NCI-H226 (cell line): ENCODE results near the gene SLC12A7.
"Not testable (repeated sequence)": the region's sequence is repeated elsewhere in the genome, so short reads cannot be mapped to it uniquely, and the experiment has no call there.

ENCODE experiments used
- DNase-seq: peaks from one replicate; pipeline ENCODE4 v3.0.0-alpha.2; 2015

SLC12A7 gene

DNA sequence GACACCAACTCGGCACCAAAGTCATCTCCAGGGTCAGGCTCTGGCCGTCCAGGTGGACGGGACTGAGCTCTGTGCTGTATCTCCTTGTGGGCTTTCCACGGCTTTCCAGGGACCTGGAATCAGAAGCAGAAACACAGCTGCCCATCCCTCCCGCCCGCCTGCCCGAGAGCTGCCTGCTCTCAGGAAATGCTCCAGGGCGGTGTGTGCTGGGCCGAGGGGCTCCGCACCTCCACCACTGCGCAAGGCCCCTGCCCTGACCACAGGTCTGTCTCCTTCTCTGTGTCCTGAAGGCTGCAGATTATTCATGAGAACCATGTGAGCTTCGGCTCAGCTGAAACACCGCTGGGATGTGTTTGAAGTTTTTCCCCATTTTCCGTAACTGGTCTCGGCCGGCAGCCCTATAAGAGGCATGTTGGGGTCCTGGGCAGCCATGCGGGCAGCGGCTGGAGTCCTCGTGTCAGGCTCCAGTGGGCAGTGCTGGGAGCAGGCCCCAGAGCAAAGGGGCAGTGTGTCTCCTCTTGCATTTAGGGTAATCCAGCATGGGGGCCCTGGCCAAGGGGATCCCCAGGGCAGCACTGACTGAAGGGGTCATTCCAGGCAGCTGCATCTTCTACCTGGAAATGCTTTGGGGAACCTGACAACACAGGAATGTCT lies 80.4 kb downstream of the SLC12A7 start:
- no peak for DNase-seq

DNA sequence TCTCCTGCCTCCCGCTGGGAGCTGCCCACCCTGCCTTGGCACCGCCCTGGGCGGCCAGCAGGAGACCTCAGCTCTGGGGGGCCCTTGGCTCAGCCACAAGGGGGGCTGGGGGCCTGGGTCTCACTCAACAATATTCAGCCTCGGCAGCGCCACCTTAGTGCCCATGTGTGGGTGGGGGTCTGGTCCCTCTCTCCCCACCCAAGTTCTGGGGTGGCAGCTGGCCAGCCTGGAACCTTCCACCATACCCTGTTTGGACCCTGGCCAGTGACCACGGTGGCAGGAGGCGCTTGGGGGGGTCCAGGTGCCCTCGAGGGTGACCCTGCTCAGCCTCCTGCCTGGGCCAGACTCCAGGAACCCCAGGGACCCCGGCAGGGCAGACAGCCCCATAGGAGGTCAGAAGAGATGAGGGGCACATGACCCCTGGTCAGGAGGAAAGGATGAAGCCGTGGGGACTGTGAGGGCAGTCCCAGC lies 81.0 kb downstream of the SLC12A7 start:
- no peak for DNase-seq

DNA sequence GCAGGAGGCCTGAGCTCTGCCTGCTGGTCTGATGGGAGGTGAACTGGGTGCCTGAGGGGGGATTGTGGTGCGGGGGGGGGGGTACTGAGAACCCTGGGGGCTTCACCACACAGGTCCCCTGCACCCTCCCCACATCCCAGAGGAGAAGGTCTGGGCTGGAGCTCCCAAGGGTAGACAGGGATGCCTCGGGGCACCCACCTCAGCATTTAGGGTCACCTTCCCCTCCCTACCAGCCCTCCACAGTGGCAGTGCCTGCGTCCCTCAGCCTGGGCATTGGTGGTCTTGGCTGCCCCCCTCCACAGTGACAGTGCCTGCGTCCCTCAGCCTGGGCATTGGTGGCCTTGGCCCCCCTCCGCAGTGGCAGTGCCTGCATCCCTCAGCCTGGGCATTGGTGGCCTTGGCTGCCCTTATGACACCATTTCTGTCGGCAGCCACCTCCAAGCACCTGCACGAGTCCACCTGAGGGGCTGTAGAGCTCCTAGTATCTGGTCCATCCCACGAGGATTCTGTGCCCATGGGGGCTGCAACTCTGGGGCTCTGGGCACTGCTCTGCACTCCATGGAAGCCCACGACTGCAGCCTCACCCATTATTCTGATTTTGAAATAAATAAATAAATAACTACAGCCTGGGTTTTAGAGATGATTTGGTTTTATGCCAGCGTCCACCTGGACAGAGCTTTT lies 81.8 kb downstream of the SLC12A7 start:
- no peak for DNase-seq

GRCh38 chr5:1029282-1029944 lies 82.5 kb downstream of the SLC12A7 start:
- DNase-seq, result no peak

DNA sequence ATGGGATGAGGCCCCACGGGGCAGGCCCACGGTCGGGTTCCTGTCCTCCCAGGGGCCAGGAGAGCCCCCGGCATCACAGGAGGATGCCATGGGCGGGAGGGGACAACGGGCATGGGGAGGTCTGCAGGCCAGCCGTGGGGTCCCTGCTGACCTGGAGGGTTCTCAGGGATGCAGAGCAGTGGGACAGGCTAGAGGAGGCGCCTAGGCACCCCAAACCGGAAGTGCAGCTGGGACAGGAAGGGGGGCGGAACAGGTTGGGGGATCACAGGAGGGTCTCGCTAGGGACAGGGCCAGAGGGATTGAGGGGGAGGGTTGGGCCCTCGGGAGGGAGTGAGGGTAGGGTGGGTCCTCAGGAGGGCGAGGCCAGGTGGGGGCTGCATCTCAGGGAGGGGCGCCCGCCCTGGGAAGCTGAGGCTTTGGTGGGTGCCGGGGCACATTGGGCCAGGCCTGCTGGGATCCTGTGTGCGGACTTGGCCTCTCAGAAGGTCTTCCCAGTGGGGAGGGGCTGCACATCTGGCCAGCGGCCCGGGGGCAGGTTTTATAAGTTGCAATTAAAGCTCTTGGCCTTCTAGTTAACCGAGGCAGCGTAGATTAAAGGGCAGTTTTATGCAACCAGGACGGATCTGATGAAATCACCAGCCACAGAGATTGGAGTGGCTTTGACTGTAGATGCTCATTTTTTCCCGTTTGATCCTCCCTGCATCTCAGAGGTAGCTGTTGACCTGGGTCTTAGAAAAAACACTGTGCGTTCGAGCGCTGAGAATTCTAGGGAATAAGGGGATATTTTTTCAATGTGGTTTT lies 83.2 kb downstream of the SLC12A7 start:
- DNase-seq, result no peak

- DNase-seq, result no peak
These were observed 84.0 kb downstream of the SLC12A7 start for GRCh38 chr5:1027631-1028441.

- DNase-seq, result no peak
These were observed 84.9 kb downstream of the SLC12A7 start for GRCh38 chr5:1026700-1027621.

DNA sequence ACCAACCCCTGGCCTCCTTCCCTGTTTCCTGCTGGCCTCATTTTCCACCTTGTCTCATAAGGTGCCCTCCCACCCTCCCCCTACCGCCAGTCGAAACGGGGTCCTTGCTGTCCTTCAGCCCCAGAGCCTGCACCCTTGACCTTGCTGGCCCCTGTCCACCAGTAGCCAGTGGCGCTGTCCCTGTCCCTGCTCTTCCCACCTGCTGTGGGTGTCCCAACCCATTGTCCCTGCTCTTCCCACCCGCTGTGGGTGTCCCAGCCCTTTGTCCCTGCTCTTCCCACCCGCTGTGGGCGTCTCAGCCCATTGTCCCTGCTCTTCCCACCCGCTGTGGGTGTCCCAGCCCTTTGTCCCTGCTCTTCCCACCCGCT lies 89.9 kb downstream of the SLC12A7 start:
- not testable (repeated sequence) for DNase-seq

- DNase-seq, result no peak
These were observed 90.5 kb downstream of the SLC12A7 start for GRCh38 chr5:1021136-1021968.

GRCh38 chr5:1020452-1020961 lies 91.4 kb downstream of the SLC12A7 start:
- DNase-seq, result no peak

GRCh38 chr5:1019001-1019905 lies 92.6 kb downstream of the SLC12A7 start:
- no peak for DNase-seq

DNA sequence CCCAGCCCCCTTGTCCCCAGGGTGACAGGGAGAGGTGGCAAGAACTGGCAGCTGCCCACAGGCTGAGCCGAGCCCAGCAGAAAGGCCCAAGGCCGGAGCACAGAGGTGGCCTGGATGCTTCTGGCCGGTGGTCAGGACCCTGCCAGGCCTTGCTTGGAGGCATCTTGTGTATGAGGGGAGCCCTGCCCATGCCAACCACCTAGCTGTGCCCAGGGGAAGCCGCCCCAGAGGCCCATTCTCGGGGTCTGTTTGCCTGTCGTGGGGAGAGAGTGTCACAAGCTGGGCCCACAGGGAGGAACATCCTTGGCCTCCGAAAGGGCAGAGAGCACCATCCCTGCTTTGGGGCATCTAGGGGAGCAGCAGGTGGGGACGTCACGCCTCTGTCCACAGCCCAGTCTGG lies 93.3 kb downstream of the SLC12A7 start:
- no peak for DNase-seq

GRCh38 chr5:1017691-1018455 lies 94.0 kb downstream of the SLC12A7 start:
- no peak for DNase-seq

- DNase-seq, result no peak
These were observed 94.8 kb downstream of the SLC12A7 start for GRCh38 chr5:1017056-1017455.

- no peak for DNase-seq
These were observed 95.4 kb downstream of the SLC12A7 start for GRCh38 chr5:1016476-1016875.

- no peak for DNase-seq
These were observed 95.8 kb downstream of the SLC12A7 start for GRCh38 chr5:1016036-1016435.

GRCh38 chr5:1015507-1015906 lies 96.4 kb downstream of the SLC12A7 start:
- no peak for DNase-seq

DNA sequence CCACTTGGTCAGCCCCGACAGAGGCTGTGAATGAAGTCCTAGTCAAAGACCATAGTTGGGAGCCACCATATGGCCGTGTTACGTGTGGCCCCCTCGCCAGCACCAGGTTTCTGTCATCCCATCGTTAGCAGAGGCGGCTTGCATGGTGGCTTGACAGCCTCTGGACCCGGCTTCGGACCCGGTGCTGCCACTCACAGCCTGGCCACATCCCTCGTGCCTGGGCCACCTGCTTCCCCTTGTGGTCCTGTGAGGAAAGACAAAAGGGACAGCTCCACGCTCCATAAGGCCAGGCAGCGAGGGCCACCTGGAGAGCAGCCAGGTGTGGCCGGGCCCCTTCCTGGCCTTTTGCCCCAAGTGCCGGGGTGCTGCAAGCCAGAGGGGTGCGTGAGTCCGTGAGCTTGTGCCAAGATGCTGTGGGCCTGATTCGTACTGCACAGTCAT lies 97.1 kb downstream of the SLC12A7 start:
- no peak for DNase-seq
